ENCODE data around the gene CFAP57.
A peak's percentile ranks its signal among the peaks of the same experiment; 100 is the strongest.

Gene CFAP57

GRCh38 chr1:43258370-43258769, 86.2 kb downstream of the CFAP57 start:
- Histone ChIP-seq H3K36me3 (ENCODE audit: control insufficient read depth in 1 of 2, insufficient read depth in 2 of 2, low read length in 2 of 2) (no peaks in the 10 kb centered on the region), H3K4me3 (ENCODE audit: low read depth in 1 of 2, low read length in 2 of 2) (no peak overlapping the region), H3K27me3 (ENCODE audit: low read depth, low read length) (no peaks in the 10 kb centered on the region), H3K9me3 (ENCODE audit: control insufficient read depth in 1 of 2, low read length in 2 of 2) (no peaks in the 10 kb centered on the region), H3K4me1 (ENCODE audit: control insufficient read depth in 1 of 2, insufficient read depth in 2 of 2, low read length in 2 of 2) (no peaks in the 10 kb centered on the region), H3K27ac (ENCODE audit: low read length) (no peak overlapping the region)

DNA sequence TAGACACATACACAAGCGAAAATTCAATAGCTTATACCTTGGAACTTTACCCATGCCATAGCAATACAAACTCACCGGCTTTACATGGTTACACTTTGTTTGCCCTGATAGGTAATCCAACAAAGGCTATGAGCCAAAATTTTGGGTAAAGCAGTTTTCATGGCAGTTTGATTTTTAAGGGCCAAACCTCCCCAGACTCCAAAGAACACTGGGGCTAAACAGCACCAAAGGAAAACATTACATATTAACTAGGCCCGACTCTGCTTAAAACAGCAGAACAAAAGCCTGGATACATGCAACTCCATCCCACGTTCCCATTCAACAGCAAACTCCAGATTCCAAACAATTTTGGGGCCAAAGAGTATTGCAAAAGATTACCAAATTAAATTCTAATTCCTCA, 93.3 kb downstream of the CFAP57 start:
- Histone ChIP-seq H3K27me3 (ENCODE audit: low read depth, low read length) (no peaks in the 10 kb centered on the region), H3K4me1 (ENCODE audit: control insufficient read depth in 1 of 2, insufficient read depth in 2 of 2, low read length in 2 of 2) (peaks cover 0 to 3% of the 10 kb centered on the region in 2 donors), H3K36me3 (ENCODE audit: control insufficient read depth in 1 of 2, insufficient read depth in 2 of 2, low read length in 2 of 2) (no peaks in the 10 kb centered on the region), H3K4me3 (ENCODE audit: low read depth in 1 of 2, low read length in 2 of 2) (no peak overlapping the region), H3K27ac (ENCODE audit: low read length) (no peak overlapping the region), H3K9me3 (ENCODE audit: control insufficient read depth in 1 of 2, low read length in 2 of 2) (no peaks in the 10 kb centered on the region)

GRCh38 chr1:43266881-43267280, 94.8 kb downstream of the CFAP57 start:
- Histone ChIP-seq H3K9me3 (ENCODE audit: control insufficient read depth in 1 of 2, low read length in 2 of 2) (no peaks in the 10 kb centered on the region), H3K27me3 (ENCODE audit: low read depth, low read length) (no peaks in the 10 kb centered on the region), H3K27ac (ENCODE audit: low read length) (no peak overlapping the region), H3K4me3 (ENCODE audit: low read depth in 1 of 2, low read length in 2 of 2) (no peak overlapping the region), H3K4me1 (ENCODE audit: control insufficient read depth in 1 of 2, insufficient read depth in 2 of 2, low read length in 2 of 2) (peaks cover 0 to 6% of the 10 kb centered on the region in 2 donors), H3K36me3 (ENCODE audit: control insufficient read depth in 1 of 2, insufficient read depth in 2 of 2, low read length in 2 of 2) (no peaks in the 10 kb centered on the region)

GRCh38 chr1:43267291-43267805, 95.2 kb downstream of the CFAP57 start:
- H3K36me3 ChIP-seq (ENCODE audit: control insufficient read depth in 1 of 2, insufficient read depth in 2 of 2, low read length in 2 of 2) = no peaks in the 10 kb centered on the region
- no peaks in the 10 kb centered on the region for H3K27me3 ChIP-seq (ENCODE audit: low read depth, low read length)
- H3K4me3 ChIP-seq (ENCODE audit: low read depth in 1 of 2, low read length in 2 of 2) = no peak overlapping the region
- H3K9me3 ChIP-seq (ENCODE audit: control insufficient read depth in 1 of 2, low read length in 2 of 2) = no peaks in the 10 kb centered on the region
- peaks cover 0 to 6% of the 10 kb centered on the region in 2 donors for H3K4me1 ChIP-seq (ENCODE audit: control insufficient read depth in 1 of 2, insufficient read depth in 2 of 2, low read length in 2 of 2)
- peak overlapping the region; percentile 16 for H3K27ac ChIP-seq (ENCODE audit: low read length)

GRCh38 chr1:43267818-43268425, 95.8 kb downstream of the CFAP57 start:
- Histone ChIP-seq H3K27ac (ENCODE audit: low read length) (peak overlapping the region; percentile 16), H3K9me3 (ENCODE audit: control insufficient read depth in 1 of 2, low read length in 2 of 2) (no peaks in the 10 kb centered on the region), H3K4me1 (ENCODE audit: control insufficient read depth in 1 of 2, insufficient read depth in 2 of 2, low read length in 2 of 2) (peaks cover 0 to 6% of the 10 kb centered on the region in 2 donors), H3K27me3 (ENCODE audit: low read depth, low read length) (no peaks in the 10 kb centered on the region), H3K36me3 (ENCODE audit: control insufficient read depth in 1 of 2, insufficient read depth in 2 of 2, low read length in 2 of 2) (no peaks in the 10 kb centered on the region), H3K4me3 (ENCODE audit: low read depth in 1 of 2, low read length in 2 of 2) (no peak overlapping the region)

- Histone ChIP-seq H3K27me3 (ENCODE audit: low read depth, low read length) (no peaks in the 10 kb centered on the region), H3K36me3 (ENCODE audit: control insufficient read depth in 1 of 2, insufficient read depth in 2 of 2, low read length in 2 of 2) (no peaks in the 10 kb centered on the region), H3K27ac (ENCODE audit: low read length) (peak within 1 kb of the TSS; percentile 60), H3K4me1 (ENCODE audit: control insufficient read depth in 1 of 2, insufficient read depth in 2 of 2, low read length in 2 of 2) (peaks cover 0 to 6% of the 10 kb centered on the region in 2 donors), H3K9me3 (ENCODE audit: control insufficient read depth in 1 of 2, low read length in 2 of 2) (no peaks in the 10 kb centered on the region), H3K4me3 (ENCODE audit: low read depth in 1 of 2, low read length in 2 of 2) (peak within 1 kb of the TSS in 1 of 2 donors; percentile 23)
Measured at GRCh38 chr1:43269627-43270375, 97.7 kb downstream of the CFAP57 start, which contains the start of gene TMEM125. Gene TMEM125, plus strand, starts transcription at chr1:43269983. Its CDS starts 2,740 bp downstream, at chr1:43272723.

DNA sequence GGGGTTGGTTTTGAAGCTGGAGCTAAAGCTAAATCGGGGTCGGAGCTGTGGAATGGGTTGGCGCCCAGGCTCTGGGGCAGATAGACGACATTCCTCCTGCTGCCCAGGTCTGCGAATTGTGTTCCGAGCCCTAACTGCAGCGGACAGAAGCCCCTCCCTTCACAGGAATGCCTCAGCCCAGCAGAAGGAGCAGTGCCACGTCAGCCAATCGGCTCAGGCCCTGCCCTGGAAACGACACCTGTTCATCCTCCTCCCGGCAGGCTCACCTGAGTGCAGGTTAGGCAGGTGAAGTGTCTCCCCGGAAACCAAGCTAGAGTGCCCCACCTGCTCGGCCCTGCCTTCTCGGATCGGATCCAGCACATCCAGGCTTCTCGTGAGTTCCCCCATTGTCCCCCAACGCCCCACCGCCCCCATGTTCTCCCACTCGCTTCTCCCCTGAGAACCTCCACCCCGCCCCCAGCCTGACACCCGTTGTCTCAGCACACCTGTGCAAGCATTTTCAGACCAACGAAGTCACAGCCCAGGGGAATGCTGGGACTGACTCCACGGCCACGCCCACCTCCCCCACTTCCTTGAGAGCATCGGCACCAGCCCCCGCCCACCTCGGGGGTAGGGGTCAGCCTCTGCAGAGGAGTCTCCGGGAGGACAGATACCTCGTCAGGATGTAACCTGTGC, 98.4 kb downstream of the CFAP57 start:
- Histone ChIP-seq H3K4me3 (ENCODE audit: low read depth in 1 of 2, low read length in 2 of 2) (peak overlapping the region in 1 of 2 donors; percentile 23), H3K36me3 (ENCODE audit: control insufficient read depth in 1 of 2, insufficient read depth in 2 of 2, low read length in 2 of 2) (no peaks in the 10 kb centered on the region), H3K4me1 (ENCODE audit: control insufficient read depth in 1 of 2, insufficient read depth in 2 of 2, low read length in 2 of 2) (peaks cover 0 to 6% of the 10 kb centered on the region in 2 donors), H3K9me3 (ENCODE audit: control insufficient read depth in 1 of 2, low read length in 2 of 2) (no peaks in the 10 kb centered on the region), H3K27me3 (ENCODE audit: low read depth, low read length) (no peaks in the 10 kb centered on the region), H3K27ac (ENCODE audit: low read length) (peak overlapping the region; percentile 60)

DNA sequence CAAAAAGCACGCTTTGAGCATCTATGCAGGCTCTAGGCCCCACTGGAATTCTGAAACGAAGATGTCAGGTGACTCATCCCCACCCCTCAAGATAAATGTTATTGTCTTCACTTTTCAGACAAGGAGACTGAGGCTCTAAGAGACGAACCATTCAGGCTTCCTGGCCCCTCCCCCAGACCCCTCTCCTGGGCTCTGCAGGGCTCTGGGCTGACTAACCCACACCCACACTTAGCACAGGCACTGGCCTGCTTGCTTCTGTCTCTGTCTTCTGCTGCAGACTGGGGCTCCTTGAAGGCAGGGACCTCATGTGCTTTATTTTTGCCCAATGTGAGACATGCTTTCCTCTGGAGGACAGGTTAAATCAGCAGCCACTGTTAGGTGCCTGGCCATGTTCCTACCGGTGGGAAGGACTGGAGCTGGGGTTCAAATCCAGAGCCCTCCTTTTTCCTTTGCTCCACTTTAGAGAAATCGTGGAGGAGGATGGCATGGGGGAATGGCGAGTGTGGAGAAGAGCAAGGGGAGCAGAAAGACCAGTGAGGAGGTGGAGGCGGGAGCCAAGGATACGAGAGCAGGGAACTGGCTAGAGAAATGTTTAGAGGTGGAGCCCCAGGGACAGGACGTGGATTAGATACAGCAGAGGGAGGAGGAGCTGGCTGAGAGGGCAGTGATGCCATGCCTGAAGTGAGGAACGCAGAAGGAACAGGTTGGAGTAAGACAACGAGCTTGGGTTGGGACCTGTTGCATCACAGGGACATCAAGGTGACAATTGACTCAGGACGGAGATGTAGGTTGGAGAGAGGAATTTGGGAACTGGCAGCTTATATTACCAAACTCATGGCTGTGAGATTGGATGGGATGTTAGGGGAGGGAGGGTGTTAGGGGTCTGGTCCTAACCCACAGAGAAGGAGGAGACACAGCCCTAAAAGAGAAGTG, 99.3 kb downstream of the CFAP57 start:
- Histone ChIP-seq H3K27me3 (ENCODE audit: low read depth, low read length) (no peaks in the 10 kb centered on the region), H3K4me1 (ENCODE audit: control insufficient read depth in 1 of 2, insufficient read depth in 2 of 2, low read length in 2 of 2) (peaks cover 0 to 6% of the 10 kb centered on the region in 2 donors), H3K27ac (ENCODE audit: low read length) (peak overlapping the region; percentile 29), H3K36me3 (ENCODE audit: control insufficient read depth in 1 of 2, insufficient read depth in 2 of 2, low read length in 2 of 2) (no peaks in the 10 kb centered on the region), H3K9me3 (ENCODE audit: control insufficient read depth in 1 of 2, low read length in 2 of 2) (no peaks in the 10 kb centered on the region), H3K4me3 (ENCODE audit: low read depth in 1 of 2, low read length in 2 of 2) (peak overlapping the region in 1 of 2 donors; percentile 23)

DNA sequence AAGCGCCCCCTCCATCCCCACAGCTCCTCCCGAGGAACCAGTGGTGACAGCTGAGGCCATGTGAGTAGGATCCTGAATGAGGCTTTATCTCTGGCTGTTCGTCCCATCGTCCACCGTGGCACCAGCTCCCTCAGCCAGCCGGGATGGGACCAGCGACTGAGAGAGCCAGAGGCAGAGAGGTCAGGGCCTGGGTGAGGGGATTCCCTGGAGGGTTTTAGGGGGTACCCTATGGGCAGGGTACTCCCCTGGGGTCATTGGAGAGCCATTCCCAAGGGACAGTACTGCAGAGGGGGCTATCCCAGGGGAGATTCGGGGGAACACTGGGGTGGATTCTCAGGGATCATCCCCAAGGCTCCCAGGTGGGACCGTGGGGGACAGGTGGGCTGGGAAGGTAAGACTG, 100.0 kb downstream of the CFAP57 start:
- Histone ChIP-seq H3K27ac (ENCODE audit: low read length) (no peak overlapping the region), H3K4me3 (ENCODE audit: low read depth in 1 of 2, low read length in 2 of 2) (no peak overlapping the region), H3K9me3 (ENCODE audit: control insufficient read depth in 1 of 2, low read length in 2 of 2) (no peaks in the 10 kb centered on the region), H3K36me3 (ENCODE audit: control insufficient read depth in 1 of 2, insufficient read depth in 2 of 2, low read length in 2 of 2) (no peaks in the 10 kb centered on the region), H3K27me3 (ENCODE audit: low read depth, low read length) (no peaks in the 10 kb centered on the region), H3K4me1 (ENCODE audit: control insufficient read depth in 1 of 2, insufficient read depth in 2 of 2, low read length in 2 of 2) (peaks cover 0 to 6% of the 10 kb centered on the region in 2 donors)

DNA sequence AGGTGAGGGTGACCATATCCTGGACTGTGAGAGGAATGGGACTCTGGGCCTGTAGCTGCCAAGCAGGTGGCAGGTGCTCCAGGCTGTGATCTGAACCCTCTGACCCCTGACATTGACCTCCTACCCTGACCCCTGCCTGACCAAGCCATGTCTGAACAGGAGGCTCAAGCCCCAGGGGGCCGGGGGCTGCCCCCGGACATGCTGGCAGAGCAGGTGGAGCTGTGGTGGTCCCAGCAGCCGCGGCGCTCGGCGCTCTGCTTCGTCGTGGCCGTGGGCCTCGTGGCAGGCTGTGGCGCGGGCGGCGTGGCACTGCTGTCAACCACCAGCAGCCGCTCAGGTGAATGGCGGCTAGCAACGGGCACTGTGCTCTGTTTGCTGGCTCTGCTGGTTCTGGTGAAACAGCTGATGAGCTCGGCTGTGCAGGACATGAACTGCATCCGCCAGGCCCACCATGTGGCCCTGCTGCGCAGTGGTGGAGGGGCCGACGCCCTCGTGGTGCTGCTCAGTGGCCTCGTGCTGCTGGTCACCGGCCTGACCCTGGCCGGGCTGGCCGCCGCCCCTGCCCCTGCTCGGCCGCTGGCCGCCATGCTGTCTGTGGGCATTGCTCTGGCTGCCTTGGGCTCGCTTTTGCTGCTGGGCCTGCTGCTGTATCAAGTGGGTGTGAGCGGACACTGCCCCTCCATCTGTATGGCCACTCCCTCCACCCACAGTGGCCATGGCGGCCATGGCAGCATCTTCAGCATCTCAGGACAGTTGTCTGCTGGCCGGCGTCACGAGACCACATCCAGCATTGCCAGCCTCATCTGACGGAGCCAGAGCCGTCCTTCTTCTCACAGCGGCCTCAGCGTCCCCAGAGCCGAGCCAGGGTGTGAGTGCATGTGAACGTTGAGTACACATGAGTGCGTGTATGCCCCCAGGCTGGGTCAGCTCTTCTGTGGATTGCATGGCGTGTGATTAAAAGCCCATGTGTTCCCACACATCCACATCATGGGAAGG, 100.7 kb downstream of the CFAP57 start:
- Histone ChIP-seq H3K4me3 (ENCODE audit: low read depth in 1 of 2, low read length in 2 of 2) (no peak overlapping the region), H3K9me3 (ENCODE audit: control insufficient read depth in 1 of 2, low read length in 2 of 2) (no peaks in the 10 kb centered on the region), H3K36me3 (ENCODE audit: control insufficient read depth in 1 of 2, insufficient read depth in 2 of 2, low read length in 2 of 2) (no peaks in the 10 kb centered on the region), H3K27ac (ENCODE audit: low read length) (no peak overlapping the region), H3K27me3 (ENCODE audit: low read depth, low read length) (no peaks in the 10 kb centered on the region), H3K4me1 (ENCODE audit: control insufficient read depth in 1 of 2, insufficient read depth in 2 of 2, low read length in 2 of 2) (peaks cover 0 to 6% of the 10 kb centered on the region in 2 donors)
